GM21825 (cell line): ENCODE results near the gene CBY1.

Experiments used
- ATAC-seq: cut with Tn5 transposase; IDR thresholded peaks from one replicate; pipeline ENCODE4 v1.9.1; 2021; ENCODE audit warnings: mild to moderate bottlenecking, moderate library complexity; ENCODE audit not compliant: unreplicated experiment

The CBY1 gene

DNA sequence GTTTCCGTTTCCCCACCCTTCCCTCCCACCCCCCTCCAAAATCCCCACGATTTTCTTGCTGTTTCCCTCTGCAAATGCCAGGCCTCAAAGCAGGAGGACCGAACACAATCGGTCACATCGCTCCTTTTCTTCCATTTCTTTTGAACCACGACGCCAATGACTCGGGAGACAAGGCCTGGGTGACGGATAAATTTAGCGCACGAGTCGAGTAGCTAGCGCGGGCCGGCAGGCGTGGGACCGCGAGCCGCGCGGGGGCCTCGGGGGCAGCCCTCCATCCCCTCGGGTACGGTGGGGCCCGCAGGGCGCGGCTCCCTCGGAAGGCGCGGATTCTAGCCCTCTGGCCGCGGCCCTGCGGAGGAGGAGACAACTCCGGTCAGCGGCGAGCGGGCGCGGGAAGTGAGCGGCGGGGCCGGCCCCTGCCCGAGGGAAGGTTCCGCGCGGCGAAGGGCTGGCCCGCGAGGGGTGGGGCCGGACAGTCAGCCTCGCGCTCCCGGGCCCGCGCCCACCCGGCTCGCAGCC lies 43.9 kb downstream of the CBY1 start:
- ATAC-seq: peak; percentile 19

- peak; percentile 32 for ATAC-seq
These were observed 44.6 kb downstream of the CBY1 start, which contains the start of gene JOSD1 for GRCh38 chr22:38700789-38701628. Gene JOSD1 (minus strand): TSS chr22:38700943. CDS start chr22:38699987, 956 bp downstream.

DNA sequence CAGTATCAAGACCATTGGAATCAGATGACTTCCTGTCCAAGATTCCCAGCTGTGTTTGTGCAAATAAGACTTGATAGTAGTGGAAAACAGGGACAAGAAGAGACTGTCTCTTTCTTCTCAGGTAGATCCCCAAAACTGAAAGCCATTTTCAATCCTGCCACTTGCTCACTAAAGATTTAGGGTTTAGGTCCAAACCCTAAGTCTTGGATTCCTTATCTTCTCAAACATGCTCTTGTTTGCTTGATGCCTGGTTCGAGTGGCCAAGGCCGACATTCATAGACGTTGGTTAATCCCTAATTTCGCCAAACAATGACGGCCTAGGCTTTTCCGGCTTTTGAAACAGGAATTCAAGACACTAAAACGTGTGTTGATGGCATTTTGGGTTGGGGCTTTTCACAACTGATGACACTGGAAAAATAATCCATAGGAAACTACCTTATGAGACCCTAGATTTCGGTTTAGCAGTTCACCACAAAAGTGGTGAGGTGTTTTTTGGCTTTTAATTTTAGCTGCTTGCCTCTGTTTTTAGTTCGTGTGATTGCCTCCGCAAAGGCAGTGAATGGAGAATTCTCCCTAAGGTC lies 48.3 kb downstream of the CBY1 start:
- no peak for ATAC-seq

DNA sequence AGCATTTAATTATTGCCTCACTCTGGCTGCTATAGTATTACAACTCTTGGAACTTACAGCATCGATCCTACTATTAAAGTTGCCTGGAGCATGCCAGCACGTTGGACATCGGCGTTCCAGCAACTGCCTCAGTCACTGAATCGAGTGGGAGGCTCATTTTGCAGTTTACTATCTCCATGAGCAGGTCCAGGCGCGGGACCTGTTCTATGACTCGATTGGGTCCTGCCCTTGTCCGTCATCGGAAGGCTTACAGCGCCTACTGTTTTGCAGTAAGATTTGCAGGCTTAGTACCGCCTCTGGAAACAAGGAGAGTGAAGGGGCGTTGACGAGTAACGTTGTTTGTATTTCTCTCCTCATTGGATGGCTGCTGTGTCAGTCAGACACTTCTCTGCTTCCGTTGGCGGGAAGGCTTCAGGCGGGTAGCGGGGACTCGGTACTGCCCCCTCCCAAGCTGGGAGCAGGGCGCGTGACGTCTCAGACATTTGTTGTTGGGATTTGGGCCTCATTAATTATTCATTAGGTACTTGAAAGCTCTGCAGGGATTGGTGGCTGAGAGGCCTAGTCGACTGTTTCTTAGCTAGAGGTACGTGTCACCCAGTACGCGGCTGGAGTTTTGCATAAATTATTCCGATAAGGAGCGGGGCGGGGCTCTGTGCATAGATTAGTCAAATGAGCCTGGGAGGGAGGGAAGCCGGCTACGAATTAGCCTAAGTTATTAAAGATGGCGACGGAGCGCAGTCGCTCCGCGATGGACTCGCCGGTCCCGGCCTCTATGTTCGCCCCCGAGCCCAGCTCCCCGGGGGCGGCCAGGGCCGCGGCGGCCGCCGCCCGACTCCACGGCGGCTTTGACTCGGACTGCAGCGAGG lies 49.0 kb downstream of the CBY1 start, which contains the start of gene GTPBP1:
Gene GTPBP1, plus strand, starts transcription at position 710 of the 866 bp plus-strand sequence. Its CDS starts 12 bp downstream, at position 722.
- ATAC-seq: peak; percentile 64

- peak; percentile 3 for ATAC-seq
These were observed 49.9 kb downstream of the CBY1 start for GRCh38 chr22:38706101-38706900.

DNA sequence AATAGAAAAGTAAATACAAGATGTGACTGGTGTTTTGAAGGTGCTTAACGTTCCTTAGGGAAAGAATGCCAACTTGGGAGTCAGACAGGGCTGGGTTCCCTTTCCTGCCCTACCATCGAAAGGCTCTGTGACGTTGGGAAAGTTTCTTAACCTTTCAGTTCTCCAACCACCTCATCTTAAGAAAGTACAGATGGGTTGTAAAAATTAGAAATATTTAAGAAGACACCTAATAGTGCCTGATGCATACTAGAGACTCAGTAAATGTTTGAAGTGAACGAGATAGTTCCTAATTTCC lies 50.4 kb downstream of the CBY1 start:
- no peak for ATAC-seq

- ATAC-seq: no peak
These were observed 50.9 kb downstream of the CBY1 start for GRCh38 chr22:38707346-38707745.

GRCh38 chr22:38707984-38708383 lies 51.5 kb downstream of the CBY1 start:
- ATAC-seq: no peak

DNA sequence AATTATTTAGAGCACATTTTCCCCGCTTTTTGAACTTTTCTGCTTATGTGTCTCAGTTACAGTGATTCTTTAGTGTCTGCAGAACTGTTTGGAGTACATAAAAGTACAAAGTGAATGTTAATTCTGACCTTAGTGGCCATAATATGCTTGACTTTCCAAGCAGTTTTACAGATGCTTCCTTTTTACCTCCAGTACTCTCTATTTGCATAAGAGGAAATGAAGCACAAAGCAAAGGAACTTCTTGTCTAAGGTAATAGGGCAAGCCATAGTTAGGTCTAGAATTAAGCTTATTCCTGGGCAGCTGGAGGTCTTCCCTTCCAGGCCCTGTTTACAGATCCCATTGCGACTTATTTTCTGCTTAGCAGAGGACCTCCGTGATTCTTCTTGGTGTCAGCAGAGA lies 52.9 kb downstream of the CBY1 start:
- ATAC-seq: no peak

DNA sequence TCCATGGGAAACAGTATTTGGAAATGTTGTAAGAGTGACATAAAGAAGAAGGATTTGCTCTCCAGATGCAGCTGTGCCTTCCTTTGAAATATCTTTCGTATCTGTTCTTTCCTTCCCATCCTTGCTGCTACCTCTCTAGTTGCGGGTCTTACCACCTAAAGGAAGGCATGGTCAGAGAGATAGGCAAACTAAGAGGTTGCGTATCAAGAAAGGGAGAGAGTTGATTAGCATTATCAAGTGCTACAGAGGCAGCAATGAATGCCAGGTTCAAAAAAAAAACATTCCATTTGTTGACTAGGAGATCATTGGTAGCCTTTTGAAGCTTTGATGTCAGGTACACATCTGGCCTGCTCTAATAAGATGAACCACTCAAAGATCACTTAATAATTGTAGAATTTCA lies 53.9 kb downstream of the CBY1 start:
- ATAC-seq: no peak

GRCh38 chr22:38710866-38711265 lies 54.4 kb downstream of the CBY1 start:
- no peak for ATAC-seq

GRCh38 chr22:38712486-38713207 lies 56.2 kb downstream of the CBY1 start:
- ATAC-seq: no peak

DNA sequence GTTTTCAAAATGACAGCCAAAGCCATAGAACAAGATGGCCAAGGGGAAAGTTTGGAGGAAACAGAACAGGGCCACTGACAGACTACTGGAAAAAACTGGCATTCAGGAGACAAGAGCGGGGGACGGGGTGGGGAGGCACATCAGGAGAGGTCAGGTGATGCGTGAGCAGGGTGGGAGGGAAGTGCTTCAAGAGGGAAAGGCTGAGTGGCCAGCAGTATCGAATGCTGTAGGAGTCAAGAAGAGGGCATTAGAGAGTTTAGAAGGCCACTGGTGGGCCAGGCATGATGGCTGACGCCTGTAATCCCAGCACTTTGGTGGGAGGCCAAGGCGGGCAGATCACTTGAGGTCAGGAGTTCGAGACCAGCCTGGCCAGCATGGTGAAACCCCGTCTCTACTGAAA lies 57.5 kb downstream of the CBY1 start:
- ATAC-seq: no peak

GRCh38 chr22:38715176-38715764 lies 58.8 kb downstream of the CBY1 start:
- no peak for ATAC-seq

- no peak for ATAC-seq
These were observed 59.4 kb downstream of the CBY1 start for GRCh38 chr22:38715852-38716251.

GRCh38 chr22:38716271-38716670 lies 59.8 kb downstream of the CBY1 start:
- no peak for ATAC-seq

- ATAC-seq: no peak
These were observed 60.4 kb downstream of the CBY1 start for GRCh38 chr22:38716826-38717225.

GRCh38 chr22:38717244-38717643 lies 60.8 kb downstream of the CBY1 start:
- no peak for ATAC-seq

GRCh38 chr22:38718414-38718813 lies 62.0 kb downstream of the CBY1 start:
- ATAC-seq: no peak
